ENCODE results near the gene RTP2.

DNA sequence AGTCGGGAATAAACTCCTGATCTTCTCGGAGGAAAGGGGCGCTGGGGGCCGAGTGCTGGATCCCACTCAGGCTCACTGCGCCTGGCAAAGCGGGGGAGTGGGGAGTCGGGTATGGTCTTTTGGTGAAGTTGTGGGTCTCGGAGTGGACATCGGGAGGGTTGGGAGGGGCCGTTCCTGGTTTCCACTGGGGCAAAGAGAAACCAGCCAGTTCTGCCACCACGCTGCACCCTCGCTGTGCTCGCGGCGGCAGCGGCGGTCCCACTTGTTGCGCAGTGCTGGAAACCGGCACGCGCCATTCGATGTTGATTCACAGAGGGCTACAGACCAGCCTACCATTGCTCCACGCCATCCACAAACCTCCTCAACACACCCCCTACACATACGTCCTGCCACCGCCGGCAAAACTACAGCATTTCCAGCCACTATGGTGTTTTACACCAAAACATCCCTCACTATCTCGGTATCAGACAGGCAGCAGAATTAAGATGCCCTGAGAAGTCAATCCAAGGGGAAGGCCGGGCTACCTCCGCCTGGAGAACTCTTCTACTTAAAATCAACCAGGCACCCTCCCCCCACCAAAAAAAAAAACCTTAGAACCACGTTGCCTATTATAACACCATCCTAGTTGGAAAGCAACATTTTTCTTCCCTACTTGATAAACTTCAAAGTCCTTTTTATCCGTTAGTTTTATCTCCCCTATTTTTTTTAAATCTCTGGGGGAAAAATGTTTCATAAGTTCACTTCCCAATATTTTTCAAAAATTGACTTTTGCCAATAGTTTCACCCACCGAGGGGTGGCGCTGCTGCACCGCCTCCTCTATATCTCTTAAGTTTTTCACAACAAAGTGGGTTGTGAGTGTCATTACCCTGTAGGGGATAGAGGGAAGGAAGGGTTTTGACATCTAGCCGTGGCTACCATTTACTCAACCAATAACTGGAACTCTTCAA is 39.3 kb upstream of the RTP2 start:
- 0 out of 2 replicates have a peak, but pooled peaks have one; percentile 56 for TF ChIP-seq SIN3A (IDR thresholded peaks at IDR 0.05; ENCODE audit: borderline replicate concordance, insufficient read depth, low read depth, low read length)
- TF ChIP-seq, protein P1, sequence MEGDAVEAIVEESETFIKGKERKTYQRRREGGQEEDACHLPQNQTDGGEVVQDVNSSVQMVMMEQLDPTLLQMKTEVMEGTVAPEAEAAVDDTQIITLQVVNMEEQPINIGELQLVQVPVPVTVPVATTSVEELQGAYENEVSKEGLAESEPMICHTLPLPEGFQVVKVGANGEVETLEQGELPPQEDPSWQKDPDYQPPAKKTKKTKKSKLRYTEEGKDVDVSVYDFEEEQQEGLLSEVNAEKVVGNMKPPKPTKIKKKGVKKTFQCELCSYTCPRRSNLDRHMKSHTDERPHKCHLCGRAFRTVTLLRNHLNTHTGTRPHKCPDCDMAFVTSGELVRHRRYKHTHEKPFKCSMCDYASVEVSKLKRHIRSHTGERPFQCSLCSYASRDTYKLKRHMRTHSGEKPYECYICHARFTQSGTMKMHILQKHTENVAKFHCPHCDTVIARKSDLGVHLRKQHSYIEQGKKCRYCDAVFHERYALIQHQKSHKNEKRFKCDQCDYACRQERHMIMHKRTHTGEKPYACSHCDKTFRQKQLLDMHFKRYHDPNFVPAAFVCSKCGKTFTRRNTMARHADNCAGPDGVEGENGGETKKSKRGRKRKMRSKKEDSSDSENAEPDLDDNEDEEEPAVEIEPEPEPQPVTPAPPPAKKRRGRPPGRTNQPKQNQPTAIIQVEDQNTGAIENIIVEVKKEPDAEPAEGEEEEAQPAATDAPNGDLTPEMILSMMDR (IDR thresholded peaks at IDR 0.05), result peak; percentile 94
- TF ChIP-seq, protein P2, sequence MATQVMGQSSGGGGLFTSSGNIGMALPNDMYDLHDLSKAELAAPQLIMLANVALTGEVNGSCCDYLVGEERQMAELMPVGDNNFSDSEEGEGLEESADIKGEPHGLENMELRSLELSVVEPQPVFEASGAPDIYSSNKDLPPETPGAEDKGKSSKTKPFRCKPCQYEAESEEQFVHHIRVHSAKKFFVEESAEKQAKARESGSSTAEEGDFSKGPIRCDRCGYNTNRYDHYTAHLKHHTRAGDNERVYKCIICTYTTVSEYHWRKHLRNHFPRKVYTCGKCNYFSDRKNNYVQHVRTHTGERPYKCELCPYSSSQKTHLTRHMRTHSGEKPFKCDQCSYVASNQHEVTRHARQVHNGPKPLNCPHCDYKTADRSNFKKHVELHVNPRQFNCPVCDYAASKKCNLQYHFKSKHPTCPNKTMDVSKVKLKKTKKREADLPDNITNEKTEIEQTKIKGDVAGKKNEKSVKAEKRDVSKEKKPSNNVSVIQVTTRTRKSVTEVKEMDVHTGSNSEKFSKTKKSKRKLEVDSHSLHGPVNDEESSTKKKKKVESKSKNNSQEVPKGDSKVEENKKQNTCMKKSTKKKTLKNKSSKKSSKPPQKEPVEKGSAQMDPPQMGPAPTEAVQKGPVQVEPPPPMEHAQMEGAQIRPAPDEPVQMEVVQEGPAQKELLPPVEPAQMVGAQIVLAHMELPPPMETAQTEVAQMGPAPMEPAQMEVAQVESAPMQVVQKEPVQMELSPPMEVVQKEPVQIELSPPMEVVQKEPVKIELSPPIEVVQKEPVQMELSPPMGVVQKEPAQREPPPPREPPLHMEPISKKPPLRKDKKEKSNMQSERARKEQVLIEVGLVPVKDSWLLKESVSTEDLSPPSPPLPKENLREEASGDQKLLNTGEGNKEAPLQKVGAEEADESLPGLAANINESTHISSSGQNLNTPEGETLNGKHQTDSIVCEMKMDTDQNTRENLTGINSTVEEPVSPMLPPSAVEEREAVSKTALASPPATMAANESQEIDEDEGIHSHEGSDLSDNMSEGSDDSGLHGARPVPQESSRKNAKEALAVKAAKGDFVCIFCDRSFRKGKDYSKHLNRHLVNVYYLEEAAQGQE (IDR thresholded peaks at IDR 0.05; ENCODE audit: insufficient read depth in 1 of 2, low read depth in 2 of 2, low read length in 1 of 2), result no peak
- 0 out of 2 replicates have a peak, but pooled peaks have one; percentile 37 for TF ChIP-seq POLR2AphosphoS5 (IDR thresholded peaks at IDR 0.05; ENCODE audit: low read depth, low read length)
- no peak for TF ChIP-seq TCF7L2 (IDR thresholded peaks at IDR 0.05; ENCODE audit: low read depth, low read length)
